ENCODE results near the gene NPY4R. TPM values are rescaled to one million over a fixed set of nuclear protein-coding genes. Genes with fewer than 3 reads are reported as not detected.
"Not testable (repeated sequence)": the region's sequence is repeated elsewhere in the genome, so short reads cannot be mapped to it uniquely, and the experiment has no call there.

NPY4R gene
- total RNA-seq, 1 experiment from 2014 or later: 0.09 TPM

- not testable (repeated sequence) for DNase-seq (ENCODE audit: low spot score)
These were observed 8.7 kb downstream of the NPY4R start for GRCh38 chr10:46457071-46457470.

DNA sequence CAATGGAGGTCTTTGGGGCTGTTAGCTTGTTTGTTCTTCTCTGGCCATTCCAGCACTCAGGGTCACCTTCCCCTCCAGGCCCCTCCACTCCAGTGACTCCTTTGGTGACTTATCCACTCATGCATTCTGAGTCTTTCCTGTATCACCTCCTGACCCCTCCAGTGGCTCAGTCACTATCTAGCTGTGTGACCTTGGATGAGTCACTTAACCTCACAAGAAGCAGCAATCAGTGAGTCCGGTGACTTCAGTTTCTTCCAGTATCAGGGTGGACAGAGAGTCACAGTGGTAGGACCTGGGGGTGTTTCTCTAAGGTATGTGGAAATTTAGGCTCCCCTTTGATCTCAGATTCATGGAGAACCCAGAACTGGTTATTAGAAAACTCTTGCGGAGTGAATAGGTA lies 9.8 kb downstream of the NPY4R start:
- not testable (repeated sequence) for DNase-seq (ENCODE audit: low spot score)

GRCh38 chr10:46451365-46451764 lies 14.4 kb downstream of the NPY4R start:
- not testable (repeated sequence) for DNase-seq (ENCODE audit: low spot score)

- DNase-seq (ENCODE audit: low spot score): not testable (repeated sequence)
These were observed 14.9 kb downstream of the NPY4R start for GRCh38 chr10:46450829-46451228.

DNA sequence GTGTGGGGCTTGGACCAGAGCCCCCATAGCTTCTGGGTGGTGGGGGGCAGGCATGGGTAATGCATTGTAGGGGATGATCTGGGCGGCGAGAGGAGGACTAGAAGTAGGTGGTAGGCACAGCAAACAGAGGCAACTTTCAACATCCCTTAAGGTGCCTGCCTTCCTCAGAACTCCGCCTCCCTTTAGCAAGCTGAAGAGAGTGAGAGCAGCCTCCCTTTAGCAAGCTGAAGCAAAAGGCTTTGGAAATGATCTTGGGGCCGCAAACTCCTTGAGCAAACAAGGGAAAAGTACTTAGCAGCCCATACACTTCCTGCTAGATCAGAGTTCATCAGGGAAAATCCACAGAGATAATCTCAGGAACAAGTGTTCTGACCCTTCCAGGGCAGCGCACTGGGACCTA lies 18.3 kb downstream of the NPY4R start:
- DNase-seq (ENCODE audit: low spot score): not testable (repeated sequence)

- DNase-seq (ENCODE audit: low spot score): not testable (repeated sequence)
These were observed 20.2 kb downstream of the NPY4R start for GRCh38 chr10:46445389-46446122.

GRCh38 chr10:46443422-46443821 lies 22.3 kb downstream of the NPY4R start:
- not testable (repeated sequence) for DNase-seq (ENCODE audit: low spot score)

GRCh38 chr10:46442706-46443275 lies 23.0 kb downstream of the NPY4R start:
- not testable (repeated sequence) for DNase-seq (ENCODE audit: low spot score)

- DNase-seq (ENCODE audit: low spot score): not testable (repeated sequence)
These were observed 23.9 kb downstream of the NPY4R start for GRCh38 chr10:46441837-46442278.

DNA sequence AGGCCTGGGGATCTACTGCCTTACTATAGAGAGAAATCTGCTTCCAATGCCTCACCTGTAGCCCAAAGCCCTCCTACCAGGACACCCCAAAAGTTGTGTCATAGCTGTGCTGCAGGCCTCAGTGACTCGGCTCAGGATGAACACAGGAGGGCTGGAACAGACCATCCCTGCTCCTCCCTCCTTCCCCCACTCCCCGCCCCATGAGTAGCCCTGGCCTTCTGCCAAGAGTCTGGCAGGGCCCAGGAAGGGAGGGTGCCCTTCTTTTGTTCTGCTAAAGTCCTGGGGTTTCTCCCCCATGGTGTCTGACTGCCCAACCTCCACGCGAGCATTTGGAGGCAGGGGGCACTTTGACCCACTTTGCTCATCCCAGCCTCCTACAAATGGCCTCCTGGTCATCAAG lies 24.8 kb downstream of the NPY4R start:
- not testable (repeated sequence) for DNase-seq (ENCODE audit: low spot score)

DNA sequence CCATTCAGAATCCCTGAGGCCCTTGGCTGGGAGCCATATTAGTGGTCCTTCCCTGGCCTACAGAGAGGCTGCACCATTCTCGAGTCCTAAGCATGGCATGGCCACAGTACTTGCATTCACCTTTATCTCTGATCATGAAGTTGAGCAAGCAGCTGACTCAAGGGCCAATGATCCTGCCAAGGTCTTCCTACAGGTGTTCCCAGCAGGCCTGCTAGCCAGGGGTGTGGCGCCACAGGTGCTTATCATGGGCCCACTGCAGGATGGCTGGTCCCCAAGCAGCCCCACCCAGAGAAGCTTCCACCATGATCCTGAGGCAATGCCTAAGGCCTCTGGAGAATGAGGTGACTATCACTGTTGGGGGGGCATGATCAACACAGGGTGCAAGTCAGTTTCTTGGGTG lies 42.2 kb downstream of the NPY4R start:
- not testable (repeated sequence) for DNase-seq (ENCODE audit: low spot score)

DNA sequence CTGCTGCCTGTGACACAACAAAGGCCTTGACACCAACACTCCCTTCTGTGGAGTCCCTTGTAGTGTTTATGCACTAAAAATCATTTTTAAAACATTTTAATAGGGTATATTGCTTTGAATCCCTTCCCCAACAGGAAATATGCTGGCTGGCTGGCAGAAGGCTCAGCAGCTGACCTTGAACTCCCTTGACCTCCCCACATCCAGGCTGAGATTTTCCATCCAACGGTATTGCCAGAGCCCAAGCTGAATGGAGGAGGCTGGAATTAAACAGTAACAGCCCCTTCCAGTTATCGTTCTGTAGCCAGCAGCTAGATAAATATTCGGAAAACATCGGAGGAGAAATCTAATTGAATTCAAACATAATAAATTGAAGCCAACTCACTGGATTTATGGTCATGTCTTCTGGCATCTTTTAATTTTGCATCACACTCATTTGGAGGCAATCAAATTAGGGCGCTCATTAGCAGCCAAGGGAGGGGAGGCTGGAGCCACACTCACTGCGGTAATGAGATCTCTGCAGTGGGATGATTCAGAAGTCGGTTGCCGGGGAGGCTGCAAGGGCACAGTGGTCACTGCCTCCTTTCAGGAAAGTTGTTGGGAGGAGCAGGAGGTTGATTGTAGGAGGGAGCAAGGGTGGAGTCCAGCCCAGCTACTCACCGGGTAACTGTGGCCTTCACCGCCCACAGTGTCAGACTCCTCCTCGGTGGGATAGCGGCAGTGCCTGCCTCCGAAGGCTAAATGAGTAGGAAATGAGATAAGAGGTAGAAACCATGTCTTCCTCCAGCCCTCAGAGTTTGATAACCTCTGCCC lies 46.0 kb downstream of the NPY4R start:
- not testable (repeated sequence) for DNase-seq (ENCODE audit: low spot score)

GRCh38 chr10:46418283-46418682 lies 47.5 kb downstream of the NPY4R start:
- DNase-seq (ENCODE audit: low spot score): not testable (repeated sequence)

DNA sequence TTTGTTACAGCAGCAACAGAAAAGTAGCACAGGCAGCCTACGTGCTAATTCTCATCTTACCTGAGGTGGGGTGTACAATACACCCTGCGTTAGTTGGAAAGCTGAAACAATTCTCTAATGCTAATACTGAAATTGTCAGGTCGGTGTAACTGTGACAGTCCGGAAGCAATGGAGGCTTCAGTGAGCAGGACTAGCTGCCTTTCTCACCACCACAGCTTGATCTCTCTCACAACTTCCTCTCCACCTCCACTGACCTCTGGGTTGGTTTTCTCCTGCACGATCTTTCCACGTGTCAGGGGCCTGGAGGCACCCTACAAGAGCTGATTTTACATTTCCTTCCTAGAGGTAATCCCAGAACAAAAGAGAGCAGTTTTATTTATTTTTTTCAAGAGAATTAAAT lies 50.5 kb downstream of the NPY4R start:
- DNase-seq (ENCODE audit: low spot score): not testable (repeated sequence)

GRCh38 chr10:46412665-46413064 lies 53.1 kb downstream of the NPY4R start:
- DNase-seq (ENCODE audit: low spot score): not testable (repeated sequence)

GRCh38 chr10:46411123-46411522 lies 54.6 kb downstream of the NPY4R start:
- not testable (repeated sequence) for DNase-seq (ENCODE audit: low spot score)

Other genes with a start within 250 kb of the NPY4R start
- gene ANTXRL, start 179.0 kb downstream of the NPY4R start, total RNA-seq (2014; rRNA removed; shearing (Covaris generic)): 1.8 TPM in 1 of 2 replicates, not detected in the other
- 53.2 and 63.8 TPM in 2 replicates for gene ANXA8L1, start 90.2 kb downstream of the NPY4R start, total RNA-seq (2014; rRNA removed; shearing (Covaris generic))
- not detected in 2 replicates for gene GPRIN2, start 90.7 kb upstream of the NPY4R start, total RNA-seq (2014; rRNA removed; shearing (Covaris generic))
- not detected in 2 replicates for gene SYT15, start 113.2 kb upstream of the NPY4R start, total RNA-seq (2014; rRNA removed; shearing (Covaris generic))

Measured in A172 (cell line).